Peyer's patch (tissue), 4 donors: ENCODE data around the gene RXFP1. TPM values are rescaled to one million over a fixed set of nuclear protein-coding genes. Genes with fewer than 3 reads are reported as not detected.

Experiments used
- DNase-seq, 3 donors: peaks; one replicate each; pipeline ENCODE4 v3.0.0-alpha.2; 2017 to 2019
- H3K27ac ChIP-seq, 4 donors: fragments of 200-600 bp; sonication (generic); one replicate each; pipeline ENCODE4 v1.5.1; 2016 to 2019
- H3K27me3 ChIP-seq, 2 donors: fragments of 200-600 bp; sonication (generic); one replicate each; pipeline ENCODE4 v1.5.1; 2019
- H3K36me3 ChIP-seq, 3 donors: fragments of 200-600 bp; sonication (generic); one replicate each; pipeline ENCODE4 v1.5.1; 2016 to 2019
- H3K4me1 ChIP-seq, 4 donors: fragments of 200-600 bp; sonication (generic); one replicate each; pipeline ENCODE4 v1.5.1; 2016 to 2019
- H3K4me3 ChIP-seq, 4 donors: fragments of 200-600 bp; sonication (generic); 1 replicate in 3 of 4; 2 replicates in 1 of 4; pipeline ENCODE4 v1.5.1; 2016 to 2019; ENCODE audit warnings: mild to moderate bottlenecking in 1 of 4
- H3K9me3 ChIP-seq, 4 donors: fragments of 200-600 bp; sonication (generic); one replicate each; pipeline ENCODE4 v1.5.1; 2016 to 2019; ENCODE audit warnings: mild to moderate bottlenecking in 1 of 4
- CTCF ChIP-seq, 6 experiments: fragments of 450-650 bp in 4 of 6; fragments of 200-600 bp in 2 of 6; sonication (generic) in 1 of 6; IDR thresholded peaks; one replicate each; pipeline ENCODE4 v1.5.1; 2017 to 2019; ENCODE audit warnings: antibody characterized with exemption in 6 of 6, mild to moderate bottlenecking in 3 of 6, moderate library complexity in 1 of 6
- POLR2A ChIP-seq, 2 donors: fragments of 450-650 bp; IDR thresholded peaks; one replicate each; pipeline ENCODE4 v1.5.1; 2017; ENCODE audit warnings: antibody characterized with exemption in 2 of 2, mild to moderate bottlenecking in 2 of 2, moderate library complexity in 2 of 2
- total RNA-seq, 4 donors: library from RNA; depleted of rRNA; stranded (reverse); fragments of >200 nt; gene quantifications; one replicate each; pipeline ENCODE4 v1.1.0, GENCODE V29; 2016

RXFP1 gene
- total RNA-seq, 4 donors from 2014 or later, result 0.38 to 0.54 TPM; not detected in 2

GRCh38 chr4:158666892-158667291 lies 145.2 kb downstream of the RXFP1 start:
- Histone ChIP-seq H3K9me3 (no peaks in the 10 kb centered on the region), H3K4me3 (no peak overlapping the region), H3K4me1 (peaks cover 0 to 7% (median 0%) of the 10 kb centered on the region in 4 donors), H3K36me3 (no peaks in the 10 kb centered on the region), H3K27me3 (no peaks in the 10 kb centered on the region), H3K27ac (no peak overlapping the region)
- no peak for DNase-seq
- no peak for TF ChIP-seq POLR2A (IDR thresholded peaks at IDR 0.05)

GRCh38 chr4:158667651-158668198 lies 146.0 kb downstream of the RXFP1 start:
- Histone ChIP-seq H3K27me3 (no peaks in the 10 kb centered on the region), H3K4me1 (peaks cover 0 to 8% (median 0%) of the 10 kb centered on the region in 4 donors), H3K27ac (no peak overlapping the region), H3K4me3 (no peak overlapping the region), H3K36me3 (no peaks in the 10 kb centered on the region), H3K9me3 (no peaks in the 10 kb centered on the region)
- DNase-seq, result no peak
- no peak for TF ChIP-seq POLR2A (IDR thresholded peaks at IDR 0.05)
- peak; percentile 6 to 47 (median 30) for TF ChIP-seq CTCF (IDR thresholded peaks at IDR 0.05)

- Histone ChIP-seq H3K9me3 (no peaks in the 10 kb centered on the region), H3K27me3 (no peaks in the 10 kb centered on the region), H3K36me3 (no peaks in the 10 kb centered on the region), H3K27ac (no peak overlapping the region), H3K4me3 (no peak overlapping the region), H3K4me1 (peaks cover 0 to 21% (median 0%) of the 10 kb centered on the region in 4 donors)
- TF ChIP-seq CTCF (IDR thresholded peaks at IDR 0.05) (no peak), POLR2A (IDR thresholded peaks at IDR 0.05) (no peak)
- no peak for DNase-seq
Observed at GRCh38 chr4:158669310-158669709, 147.6 kb downstream of the RXFP1 start.

- Histone ChIP-seq H3K4me3 (peak overlapping the region; percentile 77 to 92 (median 84)), H3K36me3 (no peaks in the 10 kb centered on the region), H3K27me3 (no peaks in the 10 kb centered on the region), H3K4me1 (peaks cover 0 to 21% (median 0%) of the 10 kb centered on the region in 4 donors), H3K9me3 (no peaks in the 10 kb centered on the region), H3K27ac (peak overlapping the region; percentile 91 to 99 (median 96))
- DNase-seq, result peak; percentile 42 to 74 (median 68)
- TF ChIP-seq CTCF (IDR thresholded peaks at IDR 0.05) (no peak), POLR2A (IDR thresholded peaks at IDR 0.05) (no peak)
Observed at GRCh38 chr4:158670975-158671664, 149.4 kb downstream of the RXFP1 start.

- H3K9me3 ChIP-seq, result no peaks in the 10 kb centered on the region
- peak within 1 kb of the TSS; percentile 91 to 99 (median 96) for H3K27ac ChIP-seq
- TF ChIP-seq CTCF (IDR thresholded peaks at IDR 0.05) (no peak), POLR2A (IDR thresholded peaks at IDR 0.05) (no peak)
- no peak for DNase-seq
- H3K36me3 ChIP-seq, result no peaks in the 10 kb centered on the region
- peaks cover 0 to 21% (median 0%) of the 10 kb centered on the region in 4 donors for H3K4me1 ChIP-seq
- peak within 1 kb of the TSS; percentile 77 to 92 (median 84) for H3K4me3 ChIP-seq
- H3K27me3 ChIP-seq, result no peaks in the 10 kb centered on the region
Observed at GRCh38 chr4:158671665-158671914, 149.9 kb downstream of the RXFP1 start, which contains the start of gene C4orf46. Gene C4orf46, minus strand, starts transcription at chr4:158671887. Its CDS starts 86 bp downstream, at chr4:158671801.
